BJ (cell line): ENCODE results near the gene ZDHHC14. TPM values are rescaled to one million over a fixed set of nuclear protein-coding genes. Genes with fewer than 3 reads are reported as not detected.

ENCODE experiments used
- CTCF ChIA-PET: fragments of 350-600 bp; formaldehyde crosslinking; extraction: SDS; loops from one replicate; lab custom pipeline; 2021; ENCODE audit warnings: antibody characterized with exemption, inconsistent platforms; lab: Yijun Ruan, JAX
- POLR2A ChIA-PET: fragments of 300-600 bp; sonication (Branson Sonifier 250); formaldehyde crosslinking; extraction: SDS; loops from one replicate; lab custom pipeline; 2021; ENCODE audit warnings: antibody characterized with exemption; lab: Charles Lee
- DNase-seq: peaks from one replicate; pipeline ENCODE4 v3.0.0-alpha.2; 2011; ENCODE audit warnings: low read depth
- H3K27me3 ChIP-seq: 2 replicates; pipeline ENCODE4 v1.6.0; 2011; ENCODE audit warnings: low read length; ENCODE audit not compliant: control insufficient read depth, insufficient read depth
- H3K36me3 ChIP-seq: 2 replicates; pipeline ENCODE4 v1.5.1; 2011; ENCODE audit warnings: low read length; ENCODE audit not compliant: control insufficient read depth, insufficient read depth
- H3K4me3 ChIP-seq: 2 replicates; pipeline ENCODE4 v1.5.1; 2011; ENCODE audit warnings: low read depth, mild to moderate bottlenecking, control low read depth, low read length
- polyA plus RNA-seq: library from polyadenylated mRNA; depleted of rRNA; stranded (reverse); fragments of >200 nt; gene quantifications from 2 replicates; pipeline ENCODE4 v1.2.3, GENCODE V29; 2011
- TF ChIP-seq, protein P1 (sequence below): IDR thresholded peaks from 2 replicates; pipeline ENCODE4 v1.5.1; 2011; ENCODE audit warnings: low read depth, mild to moderate bottlenecking, control low read depth, inconsistent platforms, low read length, moderate library complexity; ENCODE audit not compliant: insufficient read depth

The ZDHHC14 gene
- polyA plus RNA-seq, 1 experiment, result 3.6 TPM

DNA sequence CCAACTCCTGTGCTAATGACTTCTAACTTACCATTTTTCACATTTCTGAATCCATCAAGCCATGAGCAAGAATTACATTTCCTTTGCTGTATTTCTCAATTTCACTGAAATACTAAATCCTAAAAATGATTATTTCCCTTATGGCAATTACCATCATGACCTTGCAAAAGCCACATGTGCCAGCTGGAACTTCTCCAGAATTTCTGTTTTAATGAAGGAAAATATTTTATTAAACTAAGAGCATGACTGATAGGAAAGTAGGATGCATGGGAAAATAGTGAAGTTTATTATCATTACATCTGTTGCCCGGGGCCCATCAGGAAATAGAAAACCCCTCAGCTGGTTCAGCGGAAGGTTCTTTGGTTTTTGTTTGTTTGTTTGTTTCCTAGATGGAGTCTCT lies 43.2 kb upstream of the ZDHHC14 start:
- CTCF ChIA-PET, result interaction anchor here (1.4 kb wide), 1 partner anchor 13 kb away, joined by 3 read pairs; no protein-coding TSS in a partner anchor
- TF ChIP-seq, protein P1, sequence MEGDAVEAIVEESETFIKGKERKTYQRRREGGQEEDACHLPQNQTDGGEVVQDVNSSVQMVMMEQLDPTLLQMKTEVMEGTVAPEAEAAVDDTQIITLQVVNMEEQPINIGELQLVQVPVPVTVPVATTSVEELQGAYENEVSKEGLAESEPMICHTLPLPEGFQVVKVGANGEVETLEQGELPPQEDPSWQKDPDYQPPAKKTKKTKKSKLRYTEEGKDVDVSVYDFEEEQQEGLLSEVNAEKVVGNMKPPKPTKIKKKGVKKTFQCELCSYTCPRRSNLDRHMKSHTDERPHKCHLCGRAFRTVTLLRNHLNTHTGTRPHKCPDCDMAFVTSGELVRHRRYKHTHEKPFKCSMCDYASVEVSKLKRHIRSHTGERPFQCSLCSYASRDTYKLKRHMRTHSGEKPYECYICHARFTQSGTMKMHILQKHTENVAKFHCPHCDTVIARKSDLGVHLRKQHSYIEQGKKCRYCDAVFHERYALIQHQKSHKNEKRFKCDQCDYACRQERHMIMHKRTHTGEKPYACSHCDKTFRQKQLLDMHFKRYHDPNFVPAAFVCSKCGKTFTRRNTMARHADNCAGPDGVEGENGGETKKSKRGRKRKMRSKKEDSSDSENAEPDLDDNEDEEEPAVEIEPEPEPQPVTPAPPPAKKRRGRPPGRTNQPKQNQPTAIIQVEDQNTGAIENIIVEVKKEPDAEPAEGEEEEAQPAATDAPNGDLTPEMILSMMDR, result no peak
- no peak overlapping the region for H3K4me3 ChIP-seq
- H3K36me3 ChIP-seq, result no peaks in the 10 kb centered on the region
- POLR2A ChIA-PET, result no interaction called here
- DNase-seq, result no peak
- H3K27me3 ChIP-seq, result peaks cover 4% of the 10 kb centered on the region; the same call in 1 of the 2 replicates

DNA sequence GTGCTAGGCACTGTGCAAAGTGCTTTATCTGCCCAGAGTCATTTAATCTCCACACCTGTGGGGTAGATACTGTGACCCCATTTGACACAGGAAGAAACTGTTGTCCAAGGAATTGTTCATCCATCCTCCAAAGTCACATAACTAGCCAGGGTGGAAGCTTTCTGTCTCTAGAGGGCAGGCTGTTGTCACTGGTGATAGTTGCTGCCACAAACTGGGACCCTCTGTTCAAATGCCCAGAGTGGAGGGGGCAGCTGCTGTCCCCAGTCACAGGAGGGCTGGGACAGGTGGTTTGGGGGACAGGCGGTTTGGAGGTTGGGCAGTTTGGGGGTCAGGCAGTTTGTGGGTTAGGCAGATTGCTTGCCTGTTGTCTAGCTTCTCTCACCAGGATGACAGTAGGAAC lies 41.6 kb upstream of the ZDHHC14 start:
- no peak for DNase-seq
- Histone ChIP-seq H3K27me3 (peaks cover 5% of the 10 kb centered on the region; the same call in 1 of the 2 replicates), H3K4me3 (no peak overlapping the region), H3K36me3 (no peaks in the 10 kb centered on the region)
- ChIA-PET POLR2A (no interaction called here), CTCF (interaction anchor here (0.6 kb wide), 1 partner anchor 1651 kb away, joined by 3 read pairs; no protein-coding TSS in a partner anchor)
- TF ChIP-seq, protein P1, result no peak

DNA sequence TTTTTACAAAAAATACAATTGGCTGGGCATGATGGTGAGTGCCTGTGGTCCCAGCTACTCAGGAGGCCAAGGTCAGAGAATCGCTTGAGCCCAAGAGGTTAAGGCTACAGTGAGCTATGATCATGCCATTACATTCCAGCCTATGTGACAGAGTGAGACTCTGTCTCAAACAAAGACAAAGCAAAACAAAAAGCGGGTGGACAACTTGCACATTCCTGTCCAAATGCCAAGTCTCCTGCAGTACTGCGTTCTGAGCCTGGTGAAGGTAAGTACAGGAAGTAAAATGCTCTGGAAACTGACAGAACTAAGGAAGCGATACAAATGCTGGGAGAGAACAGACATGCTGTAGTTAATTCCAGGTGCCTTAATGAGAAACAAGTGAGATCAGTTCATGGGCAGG lies 37.3 kb upstream of the ZDHHC14 start:
- TF ChIP-seq, protein P1, result no peak
- POLR2A ChIA-PET, result no interaction called here
- no peak overlapping the region for H3K4me3 ChIP-seq
- CTCF ChIA-PET, result no interaction called here
- no peak for DNase-seq
- no peaks in the 10 kb centered on the region for H3K36me3 ChIP-seq
- peaks cover 9% of the 10 kb centered on the region for H3K27me3 ChIP-seq

DNA sequence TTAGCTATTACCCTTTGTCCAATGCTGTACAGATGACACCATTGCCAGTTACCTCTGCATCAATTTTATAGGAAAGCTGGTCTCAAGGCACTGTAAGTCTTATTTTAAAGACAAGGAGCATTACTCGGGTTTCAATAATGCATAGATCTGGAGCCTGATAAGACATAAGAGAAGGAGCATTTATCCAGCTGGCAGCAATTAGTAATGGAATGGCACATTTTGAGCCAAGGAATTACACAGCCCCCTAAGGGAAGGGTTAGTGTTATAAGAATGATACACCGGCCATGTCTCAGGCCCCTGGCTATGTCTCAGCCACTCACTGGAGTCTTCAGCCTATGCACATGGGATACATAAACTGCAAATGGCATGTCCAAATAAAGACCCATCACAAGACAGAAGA lies 34.6 kb upstream of the ZDHHC14 start:
- Histone ChIP-seq H3K27me3 (peaks cover 9% of the 10 kb centered on the region), H3K36me3 (no peaks in the 10 kb centered on the region), H3K4me3 (no peak overlapping the region)
- TF ChIP-seq, protein P1, result no peak
- POLR2A ChIA-PET, result no interaction called here
- peak; percentile 9 for DNase-seq
- CTCF ChIA-PET, result no interaction called here

DNA sequence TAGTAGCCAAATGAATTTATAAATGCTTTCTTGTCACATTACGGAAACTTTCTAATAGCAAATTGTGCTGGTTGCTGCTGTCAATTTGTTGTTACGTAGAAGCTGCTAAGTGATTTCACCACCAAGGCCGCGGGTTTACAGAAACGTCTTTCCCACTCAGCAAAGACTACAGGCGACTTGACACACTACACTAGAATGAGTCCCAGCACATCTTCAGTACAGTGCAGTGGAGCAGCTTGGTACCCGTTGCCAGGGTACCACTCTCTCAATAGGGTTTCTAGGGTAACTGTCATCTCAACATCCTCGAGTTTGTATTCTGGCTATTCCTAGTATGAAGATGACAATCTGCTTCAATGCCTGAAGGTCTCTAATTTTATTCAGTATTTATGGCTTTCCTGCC lies 22.7 kb upstream of the ZDHHC14 start:
- POLR2A ChIA-PET, result no interaction called here
- CTCF ChIA-PET, result interaction anchor here (0.7 kb wide), 1 partner anchor 105 kb away, joined by 3 read pairs; no protein-coding TSS in a partner anchor

More for the DNA sequence above, 22.7 kb upstream of the ZDHHC14 start:
- TF ChIP-seq, protein P1, result no peak
- Histone ChIP-seq H3K36me3 (no peaks in the 10 kb centered on the region), H3K27me3 (peaks cover 11% of the 10 kb centered on the region; the same call in 1 of the 2 replicates), H3K4me3 (no peak overlapping the region)
- no peak for DNase-seq
